ENCODE measurements around the gene ANKRD55.
A peak's percentile ranks its signal among the peaks of the same experiment; 100 is the strongest.
"Not testable (repeated sequence)": the region's sequence is repeated elsewhere in the genome, so short reads cannot be mapped to it uniquely, and the experiment has no call there.

The ANKRD55 gene

DNA sequence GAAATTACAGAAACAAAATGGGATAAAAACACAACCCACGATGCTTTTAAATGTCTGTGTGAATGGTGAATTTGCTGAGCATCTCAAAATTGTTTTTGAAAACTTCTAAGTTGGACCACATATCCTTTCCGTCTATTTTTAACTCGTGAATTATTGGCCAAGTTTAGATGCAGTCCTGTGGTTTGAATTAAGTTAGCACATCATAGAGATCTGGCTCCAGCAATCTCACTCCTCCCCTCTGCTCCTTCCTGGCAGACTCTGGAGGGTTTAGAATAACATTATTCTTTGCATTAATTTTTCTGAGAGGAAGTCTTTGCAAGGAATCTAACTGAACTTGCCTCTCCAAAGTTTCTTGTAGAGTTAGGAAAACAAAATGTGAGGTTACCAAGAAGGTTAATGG lies 14.5 kb upstream of the ANKRD55 start:
- peak; percentile 62 for DNase-seq (ENCODE audit: low read depth, low spot score)
- in situ Hi-C loops (cut with HindIII; ENCODE audit: low sequenced_read_pairs), result no loop called here
- TF ChIP-seq, protein P1, sequence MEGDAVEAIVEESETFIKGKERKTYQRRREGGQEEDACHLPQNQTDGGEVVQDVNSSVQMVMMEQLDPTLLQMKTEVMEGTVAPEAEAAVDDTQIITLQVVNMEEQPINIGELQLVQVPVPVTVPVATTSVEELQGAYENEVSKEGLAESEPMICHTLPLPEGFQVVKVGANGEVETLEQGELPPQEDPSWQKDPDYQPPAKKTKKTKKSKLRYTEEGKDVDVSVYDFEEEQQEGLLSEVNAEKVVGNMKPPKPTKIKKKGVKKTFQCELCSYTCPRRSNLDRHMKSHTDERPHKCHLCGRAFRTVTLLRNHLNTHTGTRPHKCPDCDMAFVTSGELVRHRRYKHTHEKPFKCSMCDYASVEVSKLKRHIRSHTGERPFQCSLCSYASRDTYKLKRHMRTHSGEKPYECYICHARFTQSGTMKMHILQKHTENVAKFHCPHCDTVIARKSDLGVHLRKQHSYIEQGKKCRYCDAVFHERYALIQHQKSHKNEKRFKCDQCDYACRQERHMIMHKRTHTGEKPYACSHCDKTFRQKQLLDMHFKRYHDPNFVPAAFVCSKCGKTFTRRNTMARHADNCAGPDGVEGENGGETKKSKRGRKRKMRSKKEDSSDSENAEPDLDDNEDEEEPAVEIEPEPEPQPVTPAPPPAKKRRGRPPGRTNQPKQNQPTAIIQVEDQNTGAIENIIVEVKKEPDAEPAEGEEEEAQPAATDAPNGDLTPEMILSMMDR (IDR thresholded peaks at IDR 0.05; ENCODE audit: low read depth, low read length), result no peak
- no peak overlapping the region for H3K4me3 ChIP-seq (ENCODE audit: low read depth, low read length)

DNA sequence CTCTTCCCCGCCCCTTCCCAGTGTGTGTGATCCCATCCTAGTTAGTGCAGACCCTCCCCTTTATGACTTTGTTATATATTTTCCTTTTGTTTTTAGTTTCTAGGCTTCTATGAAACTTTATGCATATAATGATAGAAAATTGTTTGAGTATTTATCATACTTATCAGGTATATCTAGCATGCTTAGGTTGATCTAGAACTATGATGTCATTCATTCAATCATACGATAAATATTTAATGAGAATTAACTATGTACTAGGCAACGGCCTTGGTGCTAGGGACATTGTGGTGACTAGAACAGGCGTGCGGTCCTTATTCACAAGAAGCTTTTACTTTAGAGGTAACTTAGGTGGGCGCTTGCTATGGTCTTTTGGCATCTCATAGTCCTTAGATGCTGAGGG lies 13.6 kb upstream of the ANKRD55 start:
- no peak overlapping the region for H3K4me3 ChIP-seq (ENCODE audit: low read depth, low read length)
- in situ Hi-C loops (cut with HindIII; ENCODE audit: low sequenced_read_pairs), result no loop called here
- TF ChIP-seq, protein P1 (IDR thresholded peaks at IDR 0.05; ENCODE audit: low read depth, low read length), result no peak
- no peak for DNase-seq (ENCODE audit: low read depth, low spot score)

DNA sequence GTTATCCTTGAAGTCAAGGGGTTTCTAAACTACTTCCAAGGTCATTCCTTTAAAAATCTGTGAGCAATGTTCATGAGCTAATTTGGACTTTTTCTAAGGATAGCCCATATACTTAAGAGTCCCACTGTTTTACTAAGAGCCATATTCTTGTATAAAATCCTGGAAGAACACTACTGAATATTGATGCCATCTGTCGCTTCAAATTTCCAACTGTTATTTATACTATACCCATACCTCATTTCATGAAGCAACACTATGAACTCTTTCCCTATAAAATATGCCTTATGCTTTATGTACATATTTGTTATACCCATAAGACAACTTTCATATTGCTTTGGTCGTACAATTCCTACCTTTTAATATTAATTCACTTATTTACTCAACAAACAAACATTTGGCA lies 12.4 kb upstream of the ANKRD55 start:
- H3K4me3 ChIP-seq (ENCODE audit: low read depth, low read length), result no peak overlapping the region
- in situ Hi-C loops (cut with HindIII; ENCODE audit: low sequenced_read_pairs), result no loop called here
- DNase-seq (ENCODE audit: low read depth, low spot score), result no peak
- TF ChIP-seq, protein P1 (IDR thresholded peaks at IDR 0.05; ENCODE audit: low read depth, low read length), result no peak

DNA sequence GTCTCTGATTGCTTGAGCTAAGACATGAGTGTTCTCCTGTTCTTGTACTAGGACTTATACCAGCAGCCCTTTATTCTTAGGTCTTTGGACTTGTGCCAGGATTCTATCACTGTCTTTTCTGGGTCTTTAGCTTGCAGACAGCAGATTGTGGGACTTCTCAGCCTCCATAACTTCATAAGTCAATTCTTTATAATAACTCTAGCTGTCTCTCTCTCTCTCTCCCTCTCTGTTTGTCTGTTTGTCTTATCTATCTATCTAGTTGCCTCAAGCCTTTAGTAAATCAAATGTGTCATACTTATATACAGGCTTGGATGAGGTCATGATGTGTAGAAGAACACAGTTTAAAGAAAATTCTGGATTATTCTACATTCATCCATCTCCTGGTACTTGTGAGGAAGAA lies 11.5 kb upstream of the ANKRD55 start:
- DNase-seq (ENCODE audit: low read depth, low spot score), result no peak

DNA sequence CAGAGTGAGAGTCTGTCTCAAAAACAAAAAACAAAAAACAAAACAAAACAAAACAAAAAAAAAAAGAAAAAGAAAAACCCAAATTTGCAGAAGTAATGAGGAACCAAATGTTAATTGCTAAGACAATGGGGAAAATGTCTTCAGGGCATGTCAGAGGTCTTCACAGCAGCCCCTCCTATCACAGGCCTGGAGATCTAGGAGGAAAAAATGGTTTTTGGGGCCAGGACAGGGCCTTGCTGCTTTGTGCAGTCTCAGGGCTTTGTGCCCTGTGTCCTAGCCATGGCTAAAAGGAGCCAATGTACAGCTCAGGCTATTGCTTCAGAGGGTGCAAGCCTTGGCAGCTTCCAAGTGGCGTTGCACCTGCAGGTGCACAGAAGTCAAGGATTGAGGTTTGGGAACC lies 9.1 kb upstream of the ANKRD55 start:
- H3K4me3 ChIP-seq (ENCODE audit: low read depth, low read length); DNase-seq (ENCODE audit: low read depth, low spot score); in situ Hi-C loops (cut with HindIII; ENCODE audit: low sequenced_read_pairs): not testable (repeated sequence)

More for the DNA sequence above, 11.5 kb upstream of the ANKRD55 start:
- TF ChIP-seq, protein P1 (IDR thresholded peaks at IDR 0.05; ENCODE audit: low read depth, low read length), result no peak
- in situ Hi-C loops (cut with HindIII; ENCODE audit: low sequenced_read_pairs), result no loop called here
- H3K4me3 ChIP-seq (ENCODE audit: low read depth, low read length), result no peak overlapping the region

DNA sequence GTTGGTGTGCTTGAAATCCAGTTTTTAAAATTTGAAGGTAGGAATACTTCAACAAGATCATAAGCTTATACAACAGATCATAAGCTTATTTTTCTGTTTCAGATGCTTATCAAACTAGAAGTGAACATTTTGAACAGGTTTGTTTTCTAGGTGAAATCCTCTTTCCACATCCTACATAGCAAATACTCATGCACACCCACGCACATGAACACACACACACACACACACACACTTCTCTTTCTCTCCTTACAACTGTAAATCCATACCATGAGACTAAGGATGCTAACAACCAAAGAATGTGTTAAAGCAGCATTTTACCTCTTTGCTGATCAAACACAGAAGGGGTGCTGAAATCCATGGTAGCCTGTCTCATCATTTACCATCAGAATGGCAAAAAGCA lies 592 bp downstream of the ANKRD55 start:
- in situ Hi-C loops (cut with HindIII; ENCODE audit: low sequenced_read_pairs), result no loop called here
- no peak for DNase-seq (ENCODE audit: low read depth, low spot score)
- TF ChIP-seq, protein P1 (IDR thresholded peaks at IDR 0.05; ENCODE audit: low read depth, low read length), result no peak
- H3K4me3 ChIP-seq (ENCODE audit: low read depth, low read length), result no peak overlapping the region

DNA sequence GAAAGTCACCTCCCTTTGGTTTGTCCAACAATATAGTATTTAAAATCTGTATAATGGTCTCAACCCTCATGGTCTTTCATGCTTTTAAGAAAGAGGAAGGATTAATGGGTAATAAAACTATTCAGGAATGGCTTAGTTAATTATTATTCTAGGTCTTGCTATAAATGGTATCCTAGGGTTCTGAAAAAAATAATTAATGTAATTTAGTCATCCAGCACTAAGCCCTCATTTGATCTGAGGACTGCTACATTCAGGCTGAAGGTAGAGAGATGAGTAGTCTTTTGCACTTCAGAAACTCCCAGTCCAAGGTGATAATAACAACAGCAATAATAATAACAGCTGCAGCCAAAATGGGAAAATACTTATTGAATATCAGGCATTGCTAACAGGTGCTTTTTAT lies 2.6 kb downstream of the ANKRD55 start:
- in situ Hi-C loops (cut with HindIII; ENCODE audit: low sequenced_read_pairs), result no loop called here
- TF ChIP-seq, protein P1 (IDR thresholded peaks at IDR 0.05; ENCODE audit: low read depth, low read length), result no peak
- H3K4me3 ChIP-seq (ENCODE audit: low read depth, low read length), result no peak overlapping the region
- DNase-seq (ENCODE audit: low read depth, low spot score), result no peak

Measured in astrocyte of the spinal cord (primary cell).